ENCODE data around the gene PDE3A. TPM values are rescaled to one million over a fixed set of nuclear protein-coding genes. Genes with fewer than 3 reads are reported as not detected.
"Not testable (repeated sequence)": the region's sequence is repeated elsewhere in the genome, so short reads cannot be mapped to it uniquely, and the experiment has no call there.

PDE3A gene
- total RNA-seq, 1 donor from 2014 or later: 51.1 TPM

DNA sequence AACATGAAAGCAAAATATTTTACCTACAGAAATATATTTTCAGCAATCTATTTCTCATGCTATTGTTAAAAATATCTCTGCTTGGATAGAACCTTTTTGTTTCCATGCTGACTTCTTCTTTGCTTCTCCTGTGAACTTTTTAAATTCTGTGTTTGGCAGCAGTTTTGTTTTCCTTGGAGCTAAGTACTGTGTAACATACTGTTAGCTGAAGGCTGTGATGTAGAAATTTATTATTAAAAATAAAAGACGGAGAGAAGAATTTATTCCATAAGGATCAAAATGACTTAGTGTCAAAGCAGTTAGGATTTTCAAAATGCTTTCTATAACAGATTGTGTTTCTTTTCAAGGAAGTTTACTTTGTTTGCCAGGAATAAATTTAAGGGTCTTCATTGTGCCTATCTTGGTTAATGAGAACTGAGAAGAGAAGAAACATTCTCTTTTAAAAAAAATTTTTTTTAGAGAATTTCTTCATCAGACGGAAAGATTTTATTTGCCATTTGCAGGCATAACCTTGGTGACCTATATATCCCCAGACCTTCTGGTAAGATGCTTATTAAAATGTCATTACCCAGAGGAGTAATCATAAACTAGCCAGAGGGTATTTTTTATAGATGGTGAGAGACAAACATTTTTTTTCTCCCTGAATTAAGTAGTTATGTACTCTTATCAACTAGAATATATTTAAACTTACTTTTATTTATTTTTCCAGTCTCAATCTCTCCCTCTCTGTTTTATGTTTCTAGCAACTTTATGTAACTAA lies 179.7 kb downstream of the PDE3A start:
- peak; percentile 8 for DNase-seq (ENCODE audit: low read depth, low spot score)

DNA sequence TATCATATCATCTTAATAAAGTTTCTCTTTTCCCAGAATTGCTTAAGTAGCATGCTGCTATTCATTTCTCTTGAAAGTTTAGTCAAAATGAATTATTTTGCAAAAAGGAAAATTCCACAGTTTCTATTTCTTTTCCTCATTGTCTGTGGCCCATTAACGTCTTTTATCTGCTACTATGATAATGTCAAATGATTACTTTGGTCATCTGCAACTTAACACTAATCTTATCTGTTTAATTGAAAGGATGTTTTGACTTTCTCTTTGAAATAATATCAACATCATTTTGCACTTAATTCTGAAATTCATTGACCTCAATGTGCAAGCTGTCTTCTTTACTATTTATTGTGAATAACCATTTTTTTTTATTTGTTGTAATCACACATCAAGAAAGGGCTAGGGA lies 180.3 kb downstream of the PDE3A start:
- DNase-seq (ENCODE audit: low read depth, low spot score): no peak

DNA sequence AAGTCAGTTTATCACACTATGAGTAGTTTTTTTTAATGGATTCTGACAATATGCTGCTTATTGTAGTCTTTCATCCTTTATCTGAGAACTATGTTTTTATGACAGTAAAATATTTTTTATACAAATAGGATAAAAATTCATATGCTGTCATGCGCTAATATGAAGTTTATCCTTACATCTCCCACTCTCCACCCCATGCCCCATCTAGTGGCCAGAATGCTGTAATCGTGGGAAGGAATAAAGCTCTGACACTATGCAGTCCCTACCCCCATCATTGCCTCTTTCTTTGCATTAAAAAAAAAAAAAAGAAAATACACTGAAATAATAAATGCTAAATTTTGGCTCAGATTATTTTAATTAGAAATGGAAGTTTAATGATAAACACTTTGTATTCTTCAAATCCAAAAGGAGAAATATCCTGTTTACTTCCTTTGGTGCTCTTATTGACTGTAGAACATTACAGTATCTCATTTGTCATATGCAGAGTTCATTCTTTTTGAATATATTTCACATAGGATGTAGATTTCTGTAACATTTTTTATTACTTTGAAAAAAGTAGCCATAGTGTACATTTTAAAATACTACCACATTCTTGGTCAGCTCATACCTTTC lies 180.9 kb downstream of the PDE3A start:
- DNase-seq (ENCODE audit: low read depth, low spot score): peak; percentile 22

DNA sequence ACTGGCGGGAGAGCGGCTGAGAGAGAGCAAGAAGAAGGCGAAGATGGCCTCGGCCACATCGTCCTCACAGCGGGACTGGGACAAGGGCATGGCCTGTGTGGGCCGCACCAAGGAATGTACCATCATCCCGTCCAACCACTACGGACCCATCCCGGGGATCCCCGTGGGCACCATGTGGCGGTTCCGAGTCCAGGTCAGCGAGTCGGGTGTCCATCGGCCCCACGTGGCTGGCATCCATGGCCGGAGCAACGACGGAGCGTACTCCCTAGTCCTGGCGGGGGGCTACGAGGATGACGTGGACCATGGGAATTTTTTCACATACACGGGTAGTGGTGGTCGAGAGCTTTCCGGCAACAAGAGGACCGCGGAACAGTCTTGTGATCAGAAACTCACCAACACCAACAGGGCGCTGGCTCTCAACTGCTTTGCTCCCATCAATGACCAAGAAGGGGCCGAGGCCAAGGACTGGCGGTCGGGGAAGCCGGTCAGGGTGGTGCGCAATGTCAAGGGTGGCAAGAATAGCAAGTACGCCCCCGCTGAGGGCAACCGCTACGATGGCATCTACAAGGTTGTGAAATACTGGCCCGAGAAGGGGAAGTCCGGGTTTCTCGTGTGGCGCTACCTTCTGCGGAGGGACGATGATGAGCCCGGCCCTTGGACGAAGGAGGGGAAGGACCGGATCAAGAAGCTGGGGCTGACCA lies 183.6 kb downstream of the PDE3A start:
- not testable (repeated sequence) for DNase-seq (ENCODE audit: low read depth, low spot score)

DNA sequence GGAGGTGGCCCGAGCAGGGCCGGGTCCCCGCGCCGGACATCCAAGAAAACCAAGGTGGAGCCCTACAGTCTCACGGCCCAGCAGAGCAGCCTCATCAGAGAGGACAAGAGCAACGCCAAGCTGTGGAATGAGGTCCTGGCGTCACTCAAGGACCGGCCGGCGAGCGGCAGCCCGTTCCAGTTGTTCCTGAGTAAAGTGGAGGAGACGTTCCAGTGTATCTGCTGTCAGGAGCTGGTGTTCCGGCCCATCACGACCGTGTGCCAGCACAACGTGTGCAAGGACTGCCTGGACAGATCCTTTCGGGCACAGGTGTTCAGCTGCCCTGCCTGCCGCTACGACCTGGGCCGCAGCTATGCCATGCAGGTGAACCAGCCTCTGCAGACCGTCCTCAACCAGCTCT lies 184.2 kb downstream of the PDE3A start:
- not testable (repeated sequence) for DNase-seq (ENCODE audit: low read depth, low spot score)

DNA sequence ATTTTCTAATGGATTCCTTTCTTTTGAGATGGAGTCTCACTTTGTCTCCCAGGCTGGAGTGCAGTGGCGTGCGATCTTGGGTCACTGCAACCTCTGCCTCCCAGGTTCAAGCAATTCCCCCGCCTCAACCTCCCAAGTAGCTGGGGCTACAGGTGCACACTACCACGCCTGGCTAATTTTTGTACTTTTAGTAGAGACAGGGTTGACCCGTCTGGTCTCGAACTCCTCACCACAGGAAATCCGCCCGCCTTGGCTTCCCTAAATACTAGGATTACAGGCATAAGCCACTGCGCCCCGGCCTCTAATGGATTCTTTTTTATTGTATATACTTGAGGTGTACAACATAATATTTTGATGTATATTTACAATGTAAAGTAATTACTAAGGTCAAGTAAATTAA lies 186.7 kb downstream of the PDE3A start:
- DNase-seq (ENCODE audit: low read depth, low spot score): no peak

DNA sequence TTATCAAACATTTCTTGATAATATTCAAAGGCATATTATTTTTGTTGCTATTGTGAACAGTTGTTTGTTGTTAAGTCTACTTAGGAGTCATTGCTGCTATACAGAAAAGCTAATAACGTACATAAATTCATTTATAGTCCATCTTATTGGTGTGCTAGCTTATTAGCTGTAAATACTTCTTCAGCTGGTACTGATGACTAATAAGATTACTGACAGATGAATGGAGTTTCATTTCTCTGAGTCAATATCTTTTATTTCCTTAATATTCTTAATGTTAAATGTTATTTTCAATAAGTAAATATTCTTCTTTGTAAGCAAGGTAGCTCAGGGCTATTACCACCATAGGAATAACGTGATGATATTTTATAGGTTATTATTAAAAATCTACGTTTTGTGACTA lies 187.4 kb downstream of the PDE3A start:
- DNase-seq (ENCODE audit: low read depth, low spot score): peak; percentile 3

GRCh38 chr12:20557096-20557495 lies 188.8 kb downstream of the PDE3A start:
- DNase-seq (ENCODE audit: low read depth, low spot score): no peak

- DNase-seq (ENCODE audit: low read depth, low spot score): no peak
Measured at GRCh38 chr12:20560935-20561334, 192.6 kb downstream of the PDE3A start.

- DNase-seq (ENCODE audit: low read depth, low spot score): no peak
Measured at GRCh38 chr12:20561871-20562270, 193.5 kb downstream of the PDE3A start.

GRCh38 chr12:20567413-20567812 lies 199.1 kb downstream of the PDE3A start:
- peak; percentile 4 for DNase-seq (ENCODE audit: low read depth, low spot score)

GRCh38 chr12:20572451-20572850 lies 204.1 kb downstream of the PDE3A start:
- no peak for DNase-seq (ENCODE audit: low read depth, low spot score)

DNA sequence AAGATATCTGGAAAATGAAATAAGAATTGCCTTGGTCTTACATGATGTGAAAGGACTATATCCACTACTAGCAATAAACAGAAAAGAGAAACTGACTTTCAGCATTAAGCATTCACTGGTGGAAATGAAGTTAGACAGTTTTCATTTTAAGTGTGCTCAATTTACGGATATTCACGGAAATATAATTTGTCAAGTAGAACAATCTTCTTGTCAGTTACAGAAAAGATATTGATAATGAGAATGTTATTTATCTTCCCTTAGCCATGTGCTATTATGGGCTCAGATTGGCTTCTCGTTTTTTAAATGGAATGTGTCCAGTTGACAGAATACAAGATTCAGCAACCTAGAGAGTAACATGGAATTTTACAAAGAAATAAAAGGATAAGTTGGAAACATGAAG lies 208.2 kb downstream of the PDE3A start:
- DNase-seq (ENCODE audit: low read depth, low spot score): no peak

DNA sequence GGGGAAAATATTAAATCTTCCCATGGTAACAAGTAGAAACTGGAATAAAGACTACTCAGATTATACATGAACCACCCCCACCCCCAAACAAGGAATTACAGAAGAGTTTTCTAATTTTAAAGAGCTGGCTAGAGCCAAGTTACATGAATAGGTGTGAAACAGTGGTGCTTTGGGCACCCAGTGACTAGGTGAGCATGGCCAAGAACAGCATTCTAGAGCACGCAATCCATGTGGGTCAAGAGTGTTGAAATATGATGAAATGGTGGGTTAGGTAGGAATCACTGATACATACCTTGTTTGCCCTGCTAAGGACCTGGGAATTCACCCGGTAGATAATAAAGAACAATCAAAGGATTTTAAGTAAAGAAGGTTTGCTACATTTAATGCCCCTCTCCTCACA lies 208.7 kb downstream of the PDE3A start:
- DNase-seq (ENCODE audit: low read depth, low spot score): no peak

- no peak for DNase-seq (ENCODE audit: low read depth, low spot score)
Measured at GRCh38 chr12:20578142-20578541, 209.8 kb downstream of the PDE3A start.

DNA sequence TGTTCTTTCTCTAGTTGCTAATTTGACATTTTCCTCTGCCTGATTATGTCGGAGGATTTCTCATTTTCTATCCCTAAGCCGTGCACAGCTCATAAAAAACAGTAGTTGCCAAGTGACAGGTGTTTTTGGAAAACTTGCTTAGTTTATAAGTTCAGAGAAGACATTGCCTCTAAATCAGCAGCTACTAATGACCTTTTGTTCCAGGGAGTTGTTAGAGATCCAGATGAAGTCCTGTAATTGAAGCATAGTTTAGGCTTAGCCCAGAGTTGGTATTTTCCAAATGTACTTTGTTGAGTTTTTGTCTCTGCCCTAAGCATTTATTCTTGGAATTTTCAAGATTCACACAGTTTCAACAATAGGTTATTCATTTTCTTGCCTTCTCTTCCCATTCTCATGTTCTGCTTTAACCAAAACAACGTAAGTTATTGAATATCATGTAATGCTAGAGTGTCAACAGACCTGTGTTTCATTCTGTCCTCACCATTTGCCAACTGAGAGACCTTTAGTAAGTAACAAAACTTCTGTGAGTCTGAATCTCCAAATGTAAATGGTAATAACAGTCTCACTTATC lies 216.8 kb downstream of the PDE3A start:
- DNase-seq (ENCODE audit: low read depth, low spot score): no peak

DNA sequence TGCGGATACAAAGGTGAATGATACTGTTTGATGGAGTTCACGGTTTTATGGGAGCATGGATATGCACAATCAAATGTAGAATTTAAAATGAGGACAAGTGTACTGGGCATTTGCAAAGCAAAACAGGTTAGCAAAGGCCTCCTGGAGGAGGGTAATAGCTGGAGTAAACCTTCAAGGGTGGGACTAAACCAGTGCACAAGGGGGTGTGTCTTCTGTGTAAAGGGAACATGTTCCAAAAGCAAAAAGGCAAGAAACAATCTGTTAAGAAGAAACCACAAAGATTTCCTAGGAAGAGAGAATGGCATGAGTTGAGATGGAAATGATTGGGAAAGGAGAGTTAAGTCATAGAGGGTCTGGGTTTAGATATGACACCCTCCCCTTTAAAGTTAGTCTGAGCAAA lies 217.6 kb downstream of the PDE3A start:
- no peak for DNase-seq (ENCODE audit: low read depth, low spot score)

GRCh38 chr12:20588042-20588441 lies 219.7 kb downstream of the PDE3A start:
- no peak for DNase-seq (ENCODE audit: low read depth, low spot score)

DNA sequence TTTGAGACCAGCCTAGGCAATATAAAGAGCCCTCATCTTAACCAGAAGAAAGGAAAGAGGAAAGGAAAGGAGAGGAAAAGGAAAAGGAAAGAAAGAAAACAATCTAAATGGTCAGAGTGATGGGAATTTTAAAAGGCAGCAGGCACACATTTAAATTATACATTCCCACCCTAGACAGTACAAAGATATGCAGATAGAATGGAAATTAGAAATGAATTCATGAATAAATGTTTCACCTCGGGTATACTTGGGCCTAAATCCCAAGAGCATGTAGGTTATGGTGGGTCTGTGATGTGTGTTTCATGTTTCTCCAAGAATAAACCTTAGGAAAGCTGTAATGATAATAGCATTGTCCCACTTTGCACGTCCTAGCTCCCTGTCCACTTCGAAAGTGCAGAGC lies 222.2 kb downstream of the PDE3A start:
- no peak for DNase-seq (ENCODE audit: low read depth, low spot score)

GRCh38 chr12:20592556-20592955 lies 224.2 kb downstream of the PDE3A start:
- no peak for DNase-seq (ENCODE audit: low read depth, low spot score)

GRCh38 chr12:20593611-20594010 lies 225.3 kb downstream of the PDE3A start:
- DNase-seq (ENCODE audit: low read depth, low spot score): no peak

DNA sequence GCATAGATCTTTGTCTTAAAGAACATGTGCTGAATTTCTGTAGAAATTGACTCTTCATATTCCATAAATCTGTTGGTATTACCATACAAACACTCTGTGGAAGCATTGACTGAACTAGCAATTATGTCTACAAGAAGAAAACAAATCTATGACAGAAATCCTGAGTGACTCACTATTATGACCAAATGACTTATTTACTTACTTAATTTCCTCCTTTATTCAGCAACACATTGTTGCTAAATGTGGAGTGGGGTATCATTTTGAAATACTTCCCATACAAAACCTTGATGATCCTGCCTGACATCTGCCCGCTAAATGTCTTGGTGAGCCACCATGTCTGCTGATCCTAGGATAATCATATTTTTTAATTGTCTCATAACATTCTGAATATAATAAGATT lies 227.7 kb downstream of the PDE3A start:
- DNase-seq (ENCODE audit: low read depth, low spot score): no peak
